ENCODE data around the gene TP53BP2. TPM values are rescaled to one million over a fixed set of nuclear protein-coding genes. Genes with fewer than 3 reads are reported as not detected.
A peak's percentile ranks its signal among the peaks of the same experiment; 100 is the strongest.
"Not testable (repeated sequence)": the region's sequence is repeated elsewhere in the genome, so short reads cannot be mapped to it uniquely, and the experiment has no call there.

The TP53BP2 gene
- total and polyA plus RNA-seq, 10 of the 15 experiments (the other 5 are each of a cell fraction or from before 2014, with no cell fraction given), result 1.6 to 13.7 (median 5.6) TPM

- TF ChIP-seq, protein P1, sequence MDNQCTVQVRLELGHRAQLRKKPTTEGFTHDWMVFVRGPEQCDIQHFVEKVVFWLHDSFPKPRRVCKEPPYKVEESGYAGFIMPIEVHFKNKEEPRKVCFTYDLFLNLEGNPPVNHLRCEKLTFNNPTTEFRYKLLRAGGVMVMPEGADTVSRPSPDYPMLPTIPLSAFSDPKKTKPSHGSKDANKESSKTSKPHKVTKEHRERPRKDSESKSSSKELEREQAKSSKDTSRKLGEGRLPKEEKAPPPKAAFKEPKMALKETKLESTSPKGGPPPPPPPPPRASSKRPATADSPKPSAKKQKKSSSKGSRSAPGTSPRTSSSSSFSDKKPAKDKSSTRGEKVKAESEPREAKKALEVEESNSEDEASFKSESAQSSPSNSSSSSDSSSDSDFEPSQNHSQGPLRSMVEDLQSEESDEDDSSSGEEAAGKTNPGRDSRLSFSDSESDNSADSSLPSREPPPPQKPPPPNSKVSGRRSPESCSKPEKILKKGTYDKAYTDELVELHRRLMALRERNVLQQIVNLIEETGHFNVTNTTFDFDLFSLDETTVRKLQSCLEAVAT (IDR thresholded peaks at IDR 0.05), result no peak
- TF ChIP-seq, protein P2, sequence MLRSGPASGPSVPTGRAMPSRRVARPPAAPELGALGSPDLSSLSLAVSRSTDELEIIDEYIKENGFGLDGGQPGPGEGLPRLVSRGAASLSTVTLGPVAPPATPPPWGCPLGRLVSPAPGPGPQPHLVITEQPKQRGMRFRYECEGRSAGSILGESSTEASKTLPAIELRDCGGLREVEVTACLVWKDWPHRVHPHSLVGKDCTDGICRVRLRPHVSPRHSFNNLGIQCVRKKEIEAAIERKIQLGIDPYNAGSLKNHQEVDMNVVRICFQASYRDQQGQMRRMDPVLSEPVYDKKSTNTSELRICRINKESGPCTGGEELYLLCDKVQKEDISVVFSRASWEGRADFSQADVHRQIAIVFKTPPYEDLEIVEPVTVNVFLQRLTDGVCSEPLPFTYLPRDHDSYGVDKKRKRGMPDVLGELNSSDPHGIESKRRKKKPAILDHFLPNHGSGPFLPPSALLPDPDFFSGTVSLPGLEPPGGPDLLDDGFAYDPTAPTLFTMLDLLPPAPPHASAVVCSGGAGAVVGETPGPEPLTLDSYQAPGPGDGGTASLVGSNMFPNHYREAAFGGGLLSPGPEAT (IDR thresholded peaks at IDR 0.05; ENCODE audit: low read depth), result peak; percentile 77; the same call in 1 of the 2 replicates
- no peak for TF ChIP-seq ATF3 (IDR thresholded peaks at IDR 0.05; ENCODE audit: borderline replicate concordance, extremely low read depth, low read depth, low read length)
- no peak for TF ChIP-seq ZZZ3 (IDR thresholded peaks at IDR 0.05; ENCODE audit: control insufficient read depth, insufficient read length, low read depth)
- TF ChIP-seq TCF12 (IDR thresholded peaks at IDR 0.05; ENCODE audit: low read depth, low read length), result 0 out of 2 replicates have a peak, but pooled peaks have one; percentile 40
- TF ChIP-seq SIX5 (IDR thresholded peaks at IDR 0.05; ENCODE audit: low read depth, low read length, severe bottlenecking), result no peak
- TF ChIP-seq MTA2 (IDR thresholded peaks at IDR 0.05; ENCODE audit: low read depth), result no peak
- no peak for TF ChIP-seq STAT3 (IDR thresholded peaks at IDR 0.05; ENCODE audit: low read depth, low read length)
- TF ChIP-seq RELA (IDR thresholded peaks at IDR 0.05; ENCODE audit: borderline replicate concordance, partially characterized antibody), result peak; percentile 19
- TF ChIP-seq, protein P3, sequence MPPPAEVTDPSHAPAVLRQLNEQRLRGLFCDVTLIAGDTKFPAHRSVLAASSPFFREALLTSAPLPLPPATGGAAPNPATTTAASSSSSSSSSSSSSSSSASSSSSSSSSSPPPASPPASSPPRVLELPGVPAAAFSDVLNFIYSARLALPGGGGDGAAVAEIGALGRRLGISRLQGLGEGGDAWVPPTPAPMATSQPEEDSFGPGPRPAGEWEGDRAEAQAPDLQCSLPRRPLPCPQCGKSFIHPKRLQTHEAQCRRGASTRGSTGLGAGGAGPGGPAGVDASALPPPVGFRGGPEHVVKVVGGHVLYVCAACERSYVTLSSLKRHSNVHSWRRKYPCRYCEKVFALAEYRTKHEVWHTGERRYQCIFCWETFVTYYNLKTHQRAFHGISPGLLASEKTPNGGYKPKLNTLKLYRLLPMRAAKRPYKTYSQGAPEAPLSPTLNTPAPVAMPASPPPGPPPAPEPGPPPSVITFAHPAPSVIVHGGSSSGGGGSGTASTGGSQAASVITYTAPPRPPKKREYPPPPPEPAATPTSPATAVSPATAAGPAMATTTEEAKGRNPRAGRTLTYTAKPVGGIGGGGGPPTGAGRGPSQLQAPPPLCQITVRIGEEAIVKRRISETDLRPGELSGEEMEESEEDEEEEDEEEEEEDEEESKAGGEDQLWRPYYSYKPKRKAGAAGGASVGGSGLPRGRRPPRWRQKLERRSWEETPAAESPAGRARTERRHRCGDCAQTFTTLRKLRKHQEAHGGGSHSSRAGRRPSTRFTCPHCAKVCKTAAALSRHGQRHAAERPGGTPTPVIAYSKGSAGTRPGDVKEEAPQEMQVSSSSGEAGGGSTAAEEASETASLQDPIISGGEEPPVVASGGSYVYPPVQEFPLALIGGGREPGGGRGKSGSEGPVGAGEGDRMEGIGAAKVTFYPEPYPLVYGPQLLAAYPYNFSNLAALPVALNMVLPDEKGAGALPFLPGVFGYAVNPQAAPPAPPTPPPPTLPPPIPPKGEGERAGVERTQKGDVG (CRISPR knock-in tag; IDR thresholded peaks at IDR 0.05), result no peak
- no peak for TF ChIP-seq PAX8 (IDR thresholded peaks at IDR 0.05)
Measured at GRCh38 chr1:223845810-223846682, at the start of gene TP53BP2 (continued).

GRCh38 chr1:223890494-223890893 is 44.7 kb upstream of the TP53BP2 start:
- SMC1A ChIA-PET (ENCODE audit: uncharacterized antibody, unreplicated experiment); H3K4me3 ChIP-seq; CTCF ChIA-PET; ATAC-seq; RAD21 ChIA-PET (ENCODE audit: unreplicated experiment); FAIRE-seq; intact Hi-C loops (cut with micrococcal nuclease; ENCODE audit: unreplicated experiment); H3K4me2 ChIP-seq (ENCODE audit: control insufficient read depth, insufficient read depth); H3K36me3 ChIP-seq (ENCODE audit: control insufficient read depth in 2 of 2, insufficient read depth in 2 of 2, low read length in 1 of 2); H3K79me2 ChIP-seq (ENCODE audit: control insufficient read depth, insufficient read depth, low read length); H3K27ac ChIP-seq (ENCODE audit: control insufficient read depth, insufficient read depth); DNase-seq (ENCODE audit: low read depth, low spot score); H3K9me3 ChIP-seq (replicated peaks; ENCODE audit: control insufficient read depth, insufficient read depth, low read length); H3K9ac ChIP-seq (ENCODE audit: control insufficient read depth, insufficient read depth, low read length); in situ Hi-C loops (cut with MboI); H3K27me3 ChIP-seq (replicated peaks in 1 of 2; ENCODE audit: control insufficient read depth in 2 of 2, insufficient read depth in 2 of 2, low read length in 1 of 2); BruUV-seq (replicated peaks); POLR2A ChIA-PET; H2AFZ ChIP-seq (ENCODE audit: control insufficient read depth, low read depth, low read length); H4K20me1 ChIP-seq (ENCODE audit: control insufficient read depth, insufficient read depth); H3K4me1 ChIP-seq (ENCODE audit: control insufficient read depth, insufficient read depth, low read length): not testable (repeated sequence)
- 15% methylated on average over 4 of the region's 7 CpGs for WGBS (ENCODE audit: insufficient coverage, insufficient replicate concordance, low lambda C conversion rate, missing lambda C conversion rate)

All from GM12878 (cell line).